ENCODE results near the gene CCNY. TPM values are rescaled to one million over a fixed set of nuclear protein-coding genes. Genes with fewer than 3 reads are reported as not detected.
A peak's percentile ranks its signal among the peaks of the same experiment; 100 is the strongest.

CCNY gene
- total and polyA plus RNA-seq, 2 of the 4 experiments (the other 2 are of a cell fraction), result 38.0 to 131 TPM

DNA sequence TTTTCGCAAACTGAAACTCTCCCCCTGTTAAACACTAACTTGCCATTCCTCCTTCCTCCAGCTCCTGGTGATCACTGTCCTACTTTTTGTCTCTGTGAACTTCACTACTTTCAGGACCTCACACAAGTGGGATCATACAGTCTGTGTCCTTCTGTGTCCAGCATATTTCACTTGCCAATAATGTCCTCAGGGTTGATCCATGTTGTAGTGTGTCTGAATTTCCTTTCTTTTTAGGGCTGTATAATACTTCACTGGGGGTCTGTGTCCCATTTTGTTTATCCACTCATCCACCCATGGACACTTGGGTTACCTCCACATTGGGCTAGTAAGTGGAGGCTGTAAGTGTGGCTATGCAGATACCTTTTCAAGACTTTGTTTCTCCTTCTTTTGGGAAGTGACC lies 226.1 kb downstream of the CCNY start:
- peaks cover 8 to 55% of the 10 kb centered on the region in 2 experiments; a peak in 3 of 4 replicates for H3K79me1 ChIP-seq (ENCODE audit: low read depth in 1 of 2, low read length in 2 of 2)
- no peak overlapping the region for H2BK15ac ChIP-seq (ENCODE audit: low read depth, low read length)
- no peak overlapping the region for H3K14ac ChIP-seq (replicated peaks; ENCODE audit: low read depth, low read length)
- peaks cover 6% of the 10 kb centered on the region for H3K4me1 ChIP-seq (ENCODE audit: control insufficient read depth, insufficient read depth, low read length)
- ChIA-PET POLR2A (ENCODE audit: unreplicated experiment) (no interaction called here), CTCF (interaction anchor here (0.5 to 1.7 kb wide), 8 partner anchors 10 to 1271 kb away, joined by 3 to 9 read pairs (median 4); no protein-coding TSS in a partner anchor)
- intact Hi-C loops (cut with micrococcal nuclease), result loop anchor here (2.0 to 10.0 kb wide), 3 partner anchors 224 to 438 kb away; partner anchors contain the start of gene CREM
- H3K18ac ChIP-seq (ENCODE audit: low read depth, low read length), result no peak overlapping the region
- 0 out of 2 replicates have a peak, but pooled peaks cover 6% of the 10 kb centered on the region for H4K20me1 ChIP-seq (ENCODE audit: insufficient read depth, low read length)
- in situ Hi-C loops (cut with MboI; ENCODE audit: low sequenced_read_pairs), result loop anchor here (10.0 to 25.0 kb wide), 2 partner anchors 328 to 450 kb away; no protein-coding TSS in a partner anchor
- H2AFZ ChIP-seq (replicated peaks; ENCODE audit: low read length, poor library complexity), result no peak overlapping the region
- H3K27ac ChIP-seq (ENCODE audit: insufficient read depth, low read length), result no peak overlapping the region
- 100% methylated on average over 1 of the region's 1 CpG; no CpG with 5 or more reads in 1 of the 2 experiments for WGBS, 2 experiments (ENCODE audit: extremely low coverage in 2 of 2, insufficient read length in 1 of 2)
- no peak for DNase-seq
- no peak overlapping the region for H2BK5ac ChIP-seq (ENCODE audit: low read depth, low read length, poor library complexity, severe bottlenecking)
- H4K91ac ChIP-seq (ENCODE audit: insufficient read depth, low read depth, low read length), result no peak overlapping the region
- peaks cover 23% of the 10 kb centered on the region for H3K36me3 ChIP-seq (ENCODE audit: control insufficient read depth, insufficient read depth, low read length)
- H3K4me3 ChIP-seq (ENCODE audit: insufficient read depth, low read depth, low read length), result no peak overlapping the region
- no peak overlapping the region for H2AK9ac ChIP-seq (replicated peaks; ENCODE audit: low read depth, low read length, poor library complexity)
- dilution Hi-C loops (cut with HindIII; ENCODE audit: low sequenced_read_pairs, unreplicated experiment), result no loop called here
- BruUV-seq (replicated peaks), result no TSS peak
- H3K4me2 ChIP-seq (ENCODE audit: low read depth, low read length), result no peak overlapping the region
- no peak for TF ChIP-seq MAFK (IDR thresholded peaks at IDR 0.05; ENCODE audit: low read depth, low read length)
- no peak overlapping the region for H3K23ac ChIP-seq (ENCODE audit: low read depth, low read length)
- H3K56ac ChIP-seq (ENCODE audit: extremely low read depth, insufficient read depth, low read length), result no peak overlapping the region
- no peaks in the 10 kb centered on the region for H3K27me3 ChIP-seq (ENCODE audit: control insufficient read depth, insufficient read depth, low read length)
- H3K9ac ChIP-seq (ENCODE audit: low read depth, low read length), result no peak overlapping the region
- peak overlapping the region; percentile 55; the same call in 1 of the 2 replicates for H2AK5ac ChIP-seq (ENCODE audit: low read depth, low read length)
- H3K9me1 ChIP-seq (ENCODE audit: insufficient read depth, low read length), result peaks cover 12% of the 10 kb centered on the region
- no peak overlapping the region for H4K8ac ChIP-seq (ENCODE audit: low read depth in 2 of 2, low read length in 2 of 2)
- ATAC-seq (ENCODE audit: low read depth), result no peak
- no peaks in the 10 kb centered on the region for H3K9me3 ChIP-seq (ENCODE audit: control insufficient read depth, insufficient read depth, low read length)
- H3K4ac ChIP-seq (ENCODE audit: low read depth, low read length), result no peak overlapping the region
- H2BK20ac ChIP-seq (ENCODE audit: low read depth, low read length), result no peak overlapping the region
- no peak overlapping the region for H4K5ac ChIP-seq (ENCODE audit: low read depth, low read length)
- H2BK120ac ChIP-seq (ENCODE audit: low read depth, low read length), result no peak overlapping the region
